Posterior cingulate gyrus (tissue), 11 donors: ENCODE data around the gene PLB1.
"Not testable (repeated sequence)": the region's sequence is repeated elsewhere in the genome, so short reads cannot be mapped to it uniquely, and the experiment has no call there.

Source experiments
- DNase-seq, 10 donors: peaks; one replicate each; pipeline versions ENCODE4 v3.0.0 to v3.0.0-alpha.2; 2020 to 2021; ENCODE audit warnings: mixed read lengths in 3 of 10
- intact Hi-C: fragments of 100-400 bp; cut with DNase I; formaldehyde crosslinking; loops from one replicate; pipeline ENCODE4 v1.15.1; 2023

The PLB1 gene

GRCh38 chr2:28656937-28657615, 161.2 kb downstream of the PLB1 start:
- intact Hi-C loops, result no loop called here
- no peak for DNase-seq

DNA sequence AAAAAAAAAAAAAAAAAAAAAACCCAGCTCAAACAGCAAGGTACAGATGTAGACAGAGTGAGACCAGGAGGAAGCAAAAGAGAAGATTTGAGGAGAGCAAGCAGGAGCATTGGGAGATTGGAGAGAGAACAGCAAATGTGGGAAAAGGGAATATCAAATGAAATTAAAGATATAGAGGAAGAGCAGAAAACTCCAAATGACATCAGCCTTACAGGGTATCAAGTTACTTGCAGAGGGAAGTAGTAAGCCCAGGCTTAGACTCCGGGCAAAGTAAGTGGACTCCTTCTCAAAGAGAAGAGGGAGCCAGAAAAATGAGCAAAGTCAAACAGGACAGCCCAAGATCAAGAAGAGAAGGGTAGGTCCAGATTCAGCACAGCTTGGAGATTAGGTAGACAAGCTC, 162.5 kb downstream of the PLB1 start:
- intact Hi-C loops, result no loop called here
- no peak for DNase-seq

GRCh38 chr2:28659127-28659526, 163.3 kb downstream of the PLB1 start:
- intact Hi-C loops, result no loop called here
- DNase-seq, result no peak

DNA sequence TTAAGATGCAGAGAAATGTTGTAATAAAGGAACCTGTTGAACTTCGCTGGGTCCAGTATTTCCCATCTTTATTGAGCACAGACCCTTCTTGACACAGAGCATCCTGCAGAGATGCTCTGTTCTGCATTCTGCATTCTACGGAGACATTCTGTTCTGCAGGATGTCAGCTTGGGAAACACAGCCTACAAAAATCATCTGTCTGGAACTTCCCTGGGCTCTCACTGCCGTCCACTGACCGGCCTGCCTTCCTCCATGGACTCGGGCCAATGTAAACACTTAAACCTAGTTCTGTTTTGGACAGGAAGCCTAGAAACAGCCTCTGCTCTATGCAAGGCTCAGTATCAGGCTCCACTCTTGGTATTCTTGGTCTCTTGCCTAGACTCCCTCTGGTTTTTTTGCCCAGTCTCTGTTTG, 165.7 kb downstream of the PLB1 start:
- intact Hi-C loops, result no loop called here
- DNase-seq, result no peak

GRCh38 chr2:28662044-28662443, 166.2 kb downstream of the PLB1 start:
- DNase-seq, result no peak
- intact Hi-C loops, result no loop called here

DNA sequence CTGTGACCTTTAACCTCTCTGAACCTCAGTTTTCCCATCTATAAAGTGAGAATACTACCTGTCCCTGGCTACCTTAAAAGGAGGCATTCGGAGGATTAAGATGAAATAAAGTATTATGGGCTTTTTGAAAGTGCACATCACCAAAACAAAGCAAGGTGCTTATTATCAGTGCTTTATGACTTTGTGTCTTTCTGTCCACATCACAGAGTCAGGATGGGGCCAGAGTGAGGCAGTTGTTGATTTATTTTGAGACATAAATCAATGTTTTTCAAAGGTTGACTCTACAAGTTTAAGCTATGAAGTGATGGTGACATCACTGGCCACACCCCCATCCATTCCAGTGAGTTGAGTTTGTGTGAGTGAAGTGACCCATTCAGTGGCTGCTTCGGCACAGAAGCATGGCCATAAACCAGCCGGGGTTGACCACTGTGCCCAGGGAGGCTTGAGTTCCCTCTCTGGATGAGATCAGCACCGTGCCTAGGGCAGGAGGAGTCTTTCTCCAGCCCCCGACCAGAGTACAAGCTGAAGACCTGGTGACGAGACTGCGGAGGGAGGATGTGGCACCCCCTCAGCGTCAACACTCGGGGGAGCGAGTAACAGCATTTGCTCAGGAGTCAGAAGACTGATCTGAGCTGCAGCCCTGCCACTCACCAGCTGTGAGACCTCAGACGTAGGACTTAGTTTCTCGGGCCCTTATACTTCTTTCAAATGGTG, 166.8 kb downstream of the PLB1 start:
- no peak for DNase-seq
- intact Hi-C loops, result no loop called here

DNA sequence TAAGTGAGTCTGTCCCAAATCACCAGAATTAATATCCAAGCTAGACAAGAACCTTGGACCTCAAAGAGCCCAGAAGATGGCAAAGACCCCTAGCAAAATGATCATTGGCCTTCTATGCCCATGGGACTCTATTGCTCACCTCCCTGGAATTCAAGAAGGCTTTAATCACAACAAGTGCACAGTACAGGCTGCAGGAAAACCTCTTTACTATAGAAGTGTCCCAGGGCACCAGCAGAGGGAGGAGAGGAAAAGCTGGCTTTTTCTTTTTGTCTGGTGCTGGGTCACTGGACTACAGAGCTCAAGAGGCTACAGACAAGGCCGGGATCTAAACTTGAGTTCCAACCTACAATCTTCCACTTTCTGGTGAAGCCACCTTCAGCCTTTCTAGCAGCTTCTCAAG, 167.5 kb downstream of the PLB1 start:
- intact Hi-C loops, result no loop called here
- DNase-seq, result no peak

DNA sequence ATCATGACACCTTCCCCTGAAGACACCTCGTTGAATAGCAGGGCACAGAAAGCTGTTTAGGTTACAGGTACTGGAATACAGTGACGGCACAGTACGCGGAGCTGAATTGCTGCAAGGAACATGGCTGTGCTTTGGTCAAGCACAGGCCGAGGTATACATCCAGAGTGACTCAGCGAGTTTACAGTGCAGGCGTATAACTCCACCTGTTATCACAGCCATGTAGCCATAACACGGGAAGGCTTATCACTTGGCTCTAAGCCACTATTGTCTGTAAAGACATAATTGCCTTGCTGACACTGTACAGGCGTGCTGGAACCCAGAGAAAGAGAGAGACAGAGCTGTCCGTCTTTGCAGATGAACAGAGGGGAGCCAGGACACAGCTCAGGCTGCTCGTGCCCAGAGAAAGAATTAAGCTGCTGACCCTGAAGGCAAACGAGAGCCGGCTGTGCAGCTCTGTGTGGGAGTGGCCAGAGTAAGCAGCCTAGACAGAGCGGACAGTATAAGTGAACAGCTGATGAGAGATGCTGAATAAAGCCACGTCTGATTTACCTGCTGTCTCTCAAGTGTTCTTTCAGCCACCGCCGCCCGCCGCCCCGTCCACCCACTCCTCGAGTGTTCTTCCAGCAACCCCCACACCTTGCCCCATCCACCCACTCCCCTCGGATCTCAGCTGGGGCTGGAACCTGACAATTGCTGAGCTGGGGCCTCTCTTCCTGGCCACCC, 168.4 kb downstream of the PLB1 start:
- intact Hi-C loops, result no loop called here
- DNase-seq, result no peak

DNA sequence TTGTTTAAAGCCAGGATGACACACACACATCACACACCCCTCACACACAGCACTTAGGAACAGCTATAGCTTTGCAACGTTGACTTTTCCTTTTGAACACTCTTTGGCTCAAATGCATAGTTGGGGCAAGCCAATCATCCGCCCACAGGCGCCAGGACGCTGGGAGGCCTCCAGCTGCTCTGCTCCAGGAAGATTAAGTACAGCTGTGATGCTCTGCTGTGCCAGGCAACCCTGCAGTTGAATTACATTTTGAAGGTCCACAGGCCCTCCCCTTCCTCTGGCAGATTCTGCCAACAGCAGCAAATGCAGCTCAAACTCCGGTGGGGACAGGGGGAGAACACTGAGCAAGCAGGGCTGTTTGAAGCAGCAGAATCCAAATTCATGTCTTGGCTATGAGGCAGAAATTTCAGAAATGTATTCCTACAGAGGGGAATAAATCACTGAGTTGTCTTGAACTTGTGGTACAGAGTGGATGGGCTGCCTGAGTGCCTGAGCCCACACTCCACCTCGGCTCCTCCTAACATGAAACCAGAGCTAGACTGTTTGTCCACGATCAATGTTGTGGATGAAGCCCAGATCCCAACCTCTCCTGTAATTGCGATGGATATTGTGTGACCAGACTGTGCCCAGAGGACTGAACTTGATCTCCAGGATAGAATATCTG, 169.3 kb downstream of the PLB1 start:
- DNase-seq, result peak in 8 of 10 donors; percentile 25 to 94 (median 62)
- intact Hi-C loops, result no loop called here

DNA sequence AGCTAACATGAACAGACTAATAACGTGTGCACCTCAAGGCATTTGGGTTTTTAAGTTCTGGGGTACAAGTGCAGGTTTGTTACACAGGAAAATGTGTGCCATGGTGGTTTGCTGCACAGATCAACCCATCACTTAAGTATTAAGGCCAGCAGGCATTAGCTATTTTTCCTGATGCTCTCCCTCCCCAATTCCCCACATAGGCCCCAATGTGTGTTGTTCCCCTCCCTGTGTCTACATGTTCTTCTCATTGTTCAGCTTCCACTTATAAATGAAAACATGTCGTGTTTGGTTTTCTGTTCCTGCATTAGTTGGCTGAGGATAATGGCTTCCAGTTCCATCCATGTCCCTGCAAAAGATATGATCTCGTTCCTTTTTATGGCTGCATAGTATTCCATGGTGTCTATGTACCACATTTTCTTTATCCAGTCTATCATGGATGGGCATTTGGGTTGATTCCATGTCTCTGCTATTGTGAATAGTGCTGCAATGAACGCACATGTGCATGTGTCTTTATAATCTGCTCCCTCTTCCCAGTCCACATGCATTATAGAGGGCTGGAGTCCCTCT, 170.0 kb downstream of the PLB1 start:
- not testable (repeated sequence) for DNase-seq

DNA sequence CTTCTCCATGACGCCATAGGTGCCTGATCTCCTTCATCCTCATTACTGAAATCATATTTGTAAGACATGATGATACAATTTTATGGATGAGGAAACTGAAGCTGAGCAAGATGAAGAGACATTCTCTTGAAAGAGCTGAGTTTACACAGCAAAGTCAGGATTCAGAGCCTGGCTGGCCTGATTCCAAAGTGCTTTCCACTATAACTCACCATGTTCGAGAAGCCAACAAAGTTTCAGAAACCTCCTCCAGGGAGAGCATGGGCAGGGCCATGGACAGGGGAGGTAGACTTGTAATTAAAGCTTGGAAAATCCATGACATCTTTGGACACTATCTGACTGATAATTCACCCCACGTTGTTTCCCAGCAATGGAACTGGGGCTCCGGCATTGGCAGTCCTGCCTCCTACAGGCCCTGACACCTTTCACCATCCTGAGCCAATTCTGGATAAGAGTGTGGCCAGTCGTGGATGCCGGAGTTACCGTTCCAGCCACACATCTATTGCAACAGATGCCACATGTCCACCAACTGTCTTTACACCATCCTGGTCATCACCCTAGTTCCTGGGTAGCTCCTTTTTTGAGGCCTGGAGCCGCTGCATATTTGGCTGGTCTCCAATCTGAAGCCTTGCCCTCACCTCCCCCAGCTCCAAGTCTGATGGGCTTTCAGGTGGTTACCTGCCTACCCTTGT, 170.8 kb downstream of the PLB1 start:
- intact Hi-C loops, result no loop called here
- DNase-seq, result no peak

More for the DNA sequence above, 170.0 kb downstream of the PLB1 start:
- intact Hi-C loops, result not testable (repeated sequence)

- intact Hi-C loops, result no loop called here
- DNase-seq, result no peak
Observed at GRCh38 chr2:28667261-28667660, 171.4 kb downstream of the PLB1 start.

GRCh38 chr2:28668106-28668814, 172.4 kb downstream of the PLB1 start:
- intact Hi-C loops, result no loop called here

GRCh38 chr2:28668880-28669279, 173.0 kb downstream of the PLB1 start:
- intact Hi-C loops, result no loop called here

More at GRCh38 chr2:28668106-28668814, 172.4 kb downstream of the PLB1 start:
- no peak for DNase-seq

DNA sequence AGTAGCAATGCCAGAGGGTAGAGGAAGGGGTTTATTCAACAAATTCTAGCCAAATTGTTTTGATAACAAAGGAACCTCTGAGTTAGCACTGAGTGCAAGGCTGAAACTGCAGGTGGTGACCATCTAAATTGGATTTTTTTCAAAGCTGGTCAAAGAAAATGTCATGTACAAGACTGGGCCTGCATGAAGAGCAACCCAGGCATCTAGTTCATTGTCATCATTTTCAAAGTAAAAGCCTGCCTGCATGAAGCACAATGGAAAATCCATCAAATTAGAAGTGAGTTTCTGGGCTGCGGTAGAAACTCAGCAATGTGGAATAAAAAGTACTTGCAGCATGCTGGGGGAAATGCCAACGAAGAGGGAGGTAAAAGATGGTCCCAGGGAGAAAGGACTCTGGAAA, 175.0 kb downstream of the PLB1 start:
- DNase-seq, result no peak
- intact Hi-C loops, result no loop called here

More at GRCh38 chr2:28668880-28669279, 173.0 kb downstream of the PLB1 start:
- no peak for DNase-seq

GRCh38 chr2:28673338-28673737, 177.5 kb downstream of the PLB1 start:
- no peak for DNase-seq
- intact Hi-C loops, result no loop called here

DNA sequence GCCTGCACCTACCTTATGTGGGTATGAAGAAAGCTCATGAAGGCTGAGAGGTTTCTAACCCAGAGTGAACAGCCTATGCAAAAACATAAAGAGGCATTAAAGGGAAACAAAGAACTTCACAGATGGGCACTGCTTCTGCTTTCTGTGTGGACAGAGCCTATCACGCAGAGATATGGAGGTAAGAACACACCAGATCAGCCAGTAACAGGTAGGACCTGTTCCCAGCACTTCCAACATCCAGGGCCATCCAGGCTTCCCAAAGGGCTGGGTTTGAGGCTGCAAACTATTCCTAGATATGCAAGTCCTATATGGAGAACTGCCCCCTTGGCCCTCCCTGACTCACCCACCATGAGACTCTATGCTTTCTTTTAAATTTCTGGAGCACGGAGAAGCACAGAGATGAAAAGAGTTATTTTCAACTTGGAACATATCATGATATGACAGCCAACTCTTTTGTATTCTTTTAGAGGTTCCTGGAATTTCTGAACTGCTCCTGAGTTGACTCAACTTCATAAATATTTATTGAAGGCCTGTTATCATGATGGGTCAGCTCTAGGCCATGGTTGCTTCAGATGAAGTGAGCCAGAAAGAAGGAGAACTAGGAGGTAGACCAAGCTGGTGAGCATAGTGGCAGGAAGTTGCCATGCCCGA, 178.3 kb downstream of the PLB1 start:
- intact Hi-C loops, result no loop called here
- DNase-seq, result no peak

DNA sequence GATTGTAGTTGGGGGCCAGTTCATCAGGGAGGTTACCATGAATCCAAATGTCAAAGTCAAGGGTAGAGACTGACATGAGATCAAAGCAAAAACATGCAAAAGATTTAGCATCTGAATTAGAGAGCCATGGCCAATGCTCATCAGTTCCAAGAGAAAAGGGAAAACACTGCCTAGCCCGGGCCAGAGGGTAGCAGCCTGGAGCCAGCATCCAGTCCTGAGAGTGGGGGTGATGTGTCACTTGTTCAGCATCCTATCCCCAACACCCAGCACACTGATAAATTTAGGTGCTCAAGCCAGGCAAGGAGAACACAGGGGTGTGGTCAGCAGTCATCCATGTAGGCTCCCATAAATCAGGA, 178.8 kb downstream of the PLB1 start:
- DNase-seq, result no peak
- intact Hi-C loops, result no loop called here
